HG03558 (cell line): Measurements from ENCODE around the gene HOXA5.

ENCODE experiments used
- ATAC-seq: cut with Tn5 transposase; IDR thresholded peaks from one replicate; pipeline ENCODE4 v1.9.1; 2021; ENCODE audit warnings: moderate number of reproducible peaks; ENCODE audit not compliant: unreplicated experiment; ENCODE audit errors: extremely low read depth

The HOXA5 gene

DNA sequence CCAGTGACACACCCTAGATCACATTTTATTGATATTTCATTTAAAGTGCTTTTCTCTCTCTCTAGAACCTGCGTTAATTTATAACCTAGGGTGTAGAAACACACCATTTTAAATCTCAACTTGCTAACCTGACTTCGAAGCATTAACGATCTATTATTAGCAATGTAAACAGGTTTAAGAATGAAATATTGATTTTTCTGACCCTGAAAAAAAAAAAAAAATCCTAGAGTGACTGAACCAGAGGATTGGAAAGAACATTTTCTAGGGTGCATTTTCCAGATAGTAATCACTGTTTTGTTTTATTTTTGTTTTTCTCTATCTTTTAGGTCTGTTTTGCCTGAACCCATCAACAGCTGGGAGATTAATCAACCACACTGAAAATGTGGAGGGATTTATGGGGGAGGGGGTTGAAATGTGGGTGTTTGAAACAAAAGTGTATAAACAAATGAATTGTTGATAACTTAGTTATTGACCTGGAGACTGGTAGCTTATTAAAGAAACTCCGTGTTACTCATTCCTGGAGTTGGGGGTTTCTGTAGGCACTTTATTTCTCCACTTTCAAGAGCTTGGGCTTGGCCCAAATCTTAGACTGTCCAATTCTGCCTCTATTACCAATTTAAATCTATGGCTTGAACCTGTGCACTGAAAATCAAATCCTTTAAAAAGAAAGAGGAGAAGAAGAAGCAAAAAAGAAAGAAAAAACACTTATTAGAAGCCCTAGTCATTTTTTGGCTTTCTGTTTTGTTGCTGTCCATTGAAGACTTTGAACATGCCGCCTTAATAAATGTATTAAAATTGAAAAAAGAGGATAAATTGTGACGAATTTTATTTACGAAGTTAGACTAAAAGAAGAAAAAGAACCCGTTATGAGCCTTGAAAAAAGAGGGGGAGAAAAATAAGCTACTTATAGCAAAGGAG, 43.8 kb downstream of the HOXA5 start:
- no peak for ATAC-seq

DNA sequence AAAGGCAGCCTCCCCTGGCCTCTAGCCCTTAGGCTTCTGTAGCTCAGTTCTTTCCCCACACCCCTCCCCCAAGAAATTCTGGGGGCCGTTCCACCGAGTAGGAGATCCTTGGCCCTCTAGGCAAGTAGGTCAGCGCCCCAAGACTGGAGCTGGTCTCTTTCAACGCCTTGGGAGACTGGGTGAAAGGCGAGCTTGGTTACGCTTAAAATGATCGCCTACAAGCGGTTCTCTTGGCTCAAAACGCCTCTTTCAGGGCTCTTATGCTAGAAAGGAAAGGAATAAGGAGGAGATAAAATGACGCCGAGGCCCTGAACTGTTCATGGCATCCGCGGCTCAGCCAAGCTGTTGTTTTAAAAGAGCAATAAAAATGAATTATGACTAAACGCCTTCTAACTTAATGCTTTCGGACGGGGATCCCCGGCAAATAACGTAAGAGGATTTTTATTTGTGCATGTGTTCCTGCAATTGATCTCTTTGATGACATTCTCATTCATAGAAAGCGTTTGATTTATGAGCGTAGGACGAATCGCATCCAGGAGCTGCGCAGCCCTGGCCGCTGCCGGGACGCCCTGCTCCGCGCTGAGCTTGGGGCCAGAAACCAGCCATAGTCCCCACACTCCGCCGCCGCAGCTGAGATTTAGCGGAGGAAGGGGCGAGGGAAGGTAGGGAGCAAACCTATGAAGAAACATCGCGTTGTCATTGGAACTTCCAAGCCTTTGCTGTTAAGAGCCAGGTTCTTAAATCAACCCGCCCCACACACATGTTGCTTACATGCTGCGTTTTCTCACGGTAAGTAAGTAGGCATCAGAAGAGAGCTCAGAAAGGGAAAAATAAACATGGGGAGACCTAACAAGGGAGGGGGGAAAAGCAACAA, 44.7 kb downstream of the HOXA5 start:
- ATAC-seq: no peak

DNA sequence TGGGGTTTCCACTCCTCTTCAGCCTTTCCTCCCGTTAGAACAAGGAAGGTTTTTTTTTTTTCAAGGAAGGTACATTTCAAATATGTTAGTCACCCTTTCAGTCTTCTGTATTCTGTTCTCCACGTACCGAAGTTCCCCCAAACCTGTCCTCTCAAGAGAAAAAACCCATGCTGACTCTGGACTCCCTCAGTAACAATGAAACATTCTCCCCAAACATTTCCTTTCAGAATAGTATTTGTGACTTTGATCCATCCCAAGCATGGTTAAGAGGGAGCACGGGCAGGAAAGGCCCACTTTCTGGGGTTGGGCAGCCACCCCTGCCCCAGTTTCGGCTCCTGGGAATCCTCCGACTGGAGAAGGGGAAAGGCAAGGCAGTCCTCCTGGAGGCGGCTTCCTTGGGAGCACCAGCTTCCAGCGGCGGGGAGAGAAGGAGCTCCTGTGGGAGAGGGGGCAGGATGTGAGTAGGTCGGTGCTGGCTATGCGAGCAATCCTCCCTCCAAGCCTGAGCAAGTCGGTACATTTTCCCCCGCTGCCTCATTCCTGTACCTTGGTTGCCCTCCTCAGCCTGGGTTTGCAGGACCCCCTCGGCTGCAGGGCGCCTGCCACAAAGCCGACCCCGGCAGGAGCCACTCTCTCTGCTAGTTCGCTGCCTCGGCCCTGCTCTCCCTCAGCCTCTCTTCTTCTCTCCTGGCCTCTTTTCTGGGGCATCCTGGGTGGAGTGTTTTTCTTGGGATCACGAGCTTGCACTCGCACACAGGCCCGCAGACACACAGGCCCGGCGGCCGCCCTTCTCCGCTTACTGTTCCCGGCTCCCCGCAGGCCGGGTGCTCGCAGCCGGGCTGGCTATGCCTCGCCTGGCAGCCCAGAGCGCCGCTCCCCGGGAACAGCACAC, 45.5 kb downstream of the HOXA5 start:
- ATAC-seq: no peak

DNA sequence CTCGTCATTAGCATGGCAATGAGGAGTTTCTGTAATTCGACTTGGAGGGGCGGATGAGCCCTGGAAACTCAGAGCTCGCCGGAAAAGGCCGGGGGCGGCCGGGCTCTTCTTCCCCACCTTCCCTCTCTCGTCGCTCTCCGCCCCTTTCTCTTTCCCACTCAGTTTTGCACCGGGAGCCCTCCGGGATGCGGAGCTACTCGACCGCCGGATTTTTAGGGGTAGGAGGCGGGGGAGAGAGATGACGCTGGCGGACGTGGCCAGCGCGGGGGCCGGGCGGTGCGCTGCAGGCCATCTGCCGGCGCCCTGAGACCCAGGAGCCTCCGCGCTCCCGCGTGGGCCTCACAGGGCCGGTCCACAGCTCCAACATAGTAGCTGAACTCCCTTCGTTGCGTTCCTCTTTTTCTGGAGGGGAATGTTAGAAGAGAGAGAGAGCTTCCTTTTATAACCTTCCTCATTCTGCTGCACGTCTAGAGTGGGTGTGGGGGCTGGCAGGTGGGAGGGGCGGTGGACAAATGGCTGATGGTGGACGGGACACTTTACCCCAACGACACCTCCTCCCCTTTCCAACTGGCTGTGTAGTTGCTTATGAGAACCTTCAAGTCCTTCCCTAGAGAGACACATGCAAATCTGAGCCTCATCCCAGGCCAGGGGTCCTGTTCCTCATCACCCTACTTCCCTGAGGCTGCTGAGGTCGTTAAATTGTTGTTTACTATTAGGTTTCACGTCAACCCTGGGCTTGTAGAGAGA, 46.5 kb downstream of the HOXA5 start:
- no peak for ATAC-seq

DNA sequence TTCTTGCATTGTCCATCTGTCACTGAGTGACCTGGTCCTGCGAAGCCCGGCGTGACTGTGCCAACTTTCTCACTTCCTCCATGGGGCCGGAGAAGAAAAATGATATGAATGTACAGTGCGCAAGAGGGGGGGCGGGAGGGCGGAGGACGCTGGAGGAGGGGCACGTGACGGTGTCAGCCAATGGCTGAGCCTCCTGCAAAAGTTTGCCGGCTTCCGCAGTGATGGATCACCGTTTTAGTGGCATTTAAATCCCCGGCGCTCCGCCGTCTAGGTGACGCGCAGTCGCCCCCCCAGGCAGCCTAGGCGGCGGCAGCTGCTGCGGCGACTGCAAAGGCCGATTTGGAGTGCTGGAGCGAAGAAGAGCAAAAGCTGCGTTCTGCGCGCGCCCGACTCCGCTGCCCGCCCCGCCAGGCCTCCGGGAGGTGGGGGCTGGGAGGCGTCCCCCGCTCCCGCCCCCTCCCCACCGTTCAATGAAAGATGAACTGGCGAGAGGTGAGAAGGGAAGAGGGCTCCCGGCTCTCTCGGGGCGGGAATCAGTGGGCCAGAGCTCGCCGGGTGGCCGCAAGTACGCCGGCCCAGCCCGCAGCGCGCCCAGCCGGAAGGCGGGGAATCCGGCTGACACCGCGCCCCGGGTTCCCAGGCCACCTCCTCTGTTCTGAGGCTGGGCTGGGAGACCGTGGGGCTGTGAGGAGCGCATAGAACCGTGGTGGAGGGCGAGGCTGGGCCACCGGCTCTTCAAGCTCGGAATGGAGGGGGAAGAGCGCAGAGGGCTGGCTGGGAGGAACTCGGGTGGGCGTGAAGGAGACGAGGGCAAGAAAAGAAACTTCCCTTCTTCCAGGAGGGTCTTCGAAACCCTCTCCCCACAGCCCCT, 47.3 kb downstream of the HOXA5 start, which contains the start of gene HOXA1:
TSS of gene HOXA1 (minus strand) at position 104 of the 871 bp plus-strand sequence. CDS start at position 16, 88 bp downstream.
- ATAC-seq: no peak

DNA sequence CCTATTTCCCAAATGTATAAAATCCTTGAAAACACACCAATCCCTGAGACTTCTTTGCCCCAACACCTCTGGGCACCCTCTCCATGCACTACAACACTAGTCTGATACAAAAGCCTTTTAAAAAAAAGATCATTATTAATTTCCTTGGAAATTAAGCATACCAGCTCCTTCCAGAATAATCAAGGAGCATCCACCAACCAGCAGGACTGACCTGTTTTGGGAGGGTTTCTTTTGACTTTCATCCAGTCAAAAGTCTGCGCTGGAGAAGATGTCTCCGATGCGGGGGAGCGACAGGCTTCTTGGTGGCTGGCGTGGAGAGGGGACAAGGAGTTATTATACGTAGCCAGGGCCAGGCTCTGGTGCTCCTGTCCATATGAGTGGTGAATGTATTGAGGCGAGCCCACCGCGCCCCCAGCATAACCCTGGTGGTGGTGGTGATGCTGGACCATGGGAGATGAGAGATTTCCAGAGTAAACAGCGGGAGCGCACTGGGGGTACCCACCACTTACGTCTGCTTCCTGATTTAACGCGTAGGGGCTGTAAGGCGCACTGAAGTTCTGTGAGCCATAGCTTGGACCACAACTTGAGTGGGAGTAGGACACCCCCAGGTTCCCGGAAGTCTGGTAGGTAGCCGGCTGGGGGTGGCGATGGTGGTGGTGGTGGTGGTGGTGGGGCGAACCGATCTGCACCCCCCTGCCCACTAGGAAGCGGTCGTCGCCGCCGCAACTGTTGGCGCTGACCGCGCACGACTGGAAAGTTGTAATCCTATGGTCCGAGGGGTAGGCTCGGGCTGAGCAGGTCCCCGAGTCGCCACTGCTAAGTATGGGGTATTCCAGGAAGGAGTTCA, 48.2 kb downstream of the HOXA5 start:
- ATAC-seq: no peak

DNA sequence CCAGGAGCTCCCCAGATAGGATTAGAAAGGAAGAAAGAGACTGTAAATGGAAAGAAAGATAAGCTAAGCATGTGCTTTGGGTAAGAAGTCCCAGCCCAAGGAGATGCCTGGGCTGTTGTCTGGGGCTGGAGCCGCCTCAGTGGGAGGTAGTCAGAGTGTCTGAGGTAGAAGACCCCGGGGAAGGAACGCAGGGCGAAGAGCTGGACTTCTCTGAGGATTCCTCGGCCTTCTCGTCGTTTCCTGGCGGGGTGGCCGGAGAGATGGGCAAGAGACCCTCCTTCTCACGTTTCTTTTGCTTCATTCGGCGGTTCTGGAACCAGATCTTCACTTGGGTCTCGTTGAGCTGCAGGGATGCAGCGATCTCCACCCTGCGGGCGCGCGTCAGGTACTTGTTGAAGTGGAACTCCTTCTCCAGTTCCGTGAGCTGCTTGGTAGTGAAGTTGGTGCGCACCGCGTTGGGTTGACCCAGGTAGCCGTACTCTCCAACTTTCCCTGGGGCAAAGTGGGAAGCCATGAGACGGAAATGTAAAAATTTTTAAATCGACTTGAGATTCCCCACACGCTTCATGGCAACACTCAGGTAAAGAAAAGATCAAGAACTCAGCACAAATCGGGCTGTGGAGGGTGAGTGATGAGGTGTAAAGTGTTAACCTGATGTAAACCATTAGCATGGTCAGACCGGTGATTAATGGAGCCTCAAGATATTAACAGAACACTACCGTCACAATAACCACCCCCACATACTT, 49.0 kb downstream of the HOXA5 start:
- ATAC-seq: no peak

DNA sequence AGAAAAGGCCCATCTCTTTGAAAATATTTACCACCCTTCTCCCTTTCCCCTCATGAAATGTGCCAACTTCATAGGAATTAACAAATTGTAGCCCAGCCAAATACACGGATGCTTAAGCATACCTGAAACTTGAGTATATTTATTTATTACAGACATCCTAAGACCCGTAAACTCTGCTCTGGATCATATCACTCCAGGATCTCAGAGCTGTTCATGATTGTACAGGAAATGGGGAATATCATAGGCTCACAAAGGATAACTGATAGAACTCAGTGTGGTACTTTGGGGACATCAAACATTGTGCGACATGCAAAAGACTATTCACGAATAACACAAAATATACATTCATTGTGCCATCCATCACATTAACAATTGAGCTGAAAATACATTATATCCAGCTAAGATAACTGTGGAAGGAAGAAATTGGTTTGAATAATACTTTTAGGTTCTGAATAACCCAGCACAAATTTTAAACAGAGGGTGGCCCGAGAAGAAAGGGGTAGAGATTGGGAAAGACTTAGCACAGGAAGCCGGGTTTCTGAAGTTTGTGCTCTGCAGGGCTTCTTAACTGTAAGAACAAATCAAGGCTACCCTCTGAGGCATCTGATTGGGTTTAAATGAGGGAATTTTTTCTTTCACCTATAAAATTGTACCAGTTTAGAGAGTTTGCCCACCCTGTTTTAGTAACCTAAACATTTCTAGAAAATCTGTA, 50.1 kb downstream of the HOXA5 start:
- ATAC-seq: no peak

DNA sequence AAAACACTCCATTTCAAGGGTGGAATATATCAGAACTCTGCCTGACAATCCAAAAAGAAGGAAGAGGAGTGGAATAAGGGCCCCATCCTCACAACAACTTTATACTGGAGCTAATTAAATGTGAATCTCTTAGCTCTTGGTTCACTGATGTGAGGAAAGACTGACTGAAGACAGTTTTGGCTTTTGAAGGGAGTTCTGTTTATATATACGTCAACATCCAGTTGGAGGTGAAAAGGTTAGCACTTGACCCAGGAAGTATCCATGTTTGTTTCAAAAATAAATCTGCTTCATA, 50.7 kb downstream of the HOXA5 start:
- ATAC-seq: no peak

DNA sequence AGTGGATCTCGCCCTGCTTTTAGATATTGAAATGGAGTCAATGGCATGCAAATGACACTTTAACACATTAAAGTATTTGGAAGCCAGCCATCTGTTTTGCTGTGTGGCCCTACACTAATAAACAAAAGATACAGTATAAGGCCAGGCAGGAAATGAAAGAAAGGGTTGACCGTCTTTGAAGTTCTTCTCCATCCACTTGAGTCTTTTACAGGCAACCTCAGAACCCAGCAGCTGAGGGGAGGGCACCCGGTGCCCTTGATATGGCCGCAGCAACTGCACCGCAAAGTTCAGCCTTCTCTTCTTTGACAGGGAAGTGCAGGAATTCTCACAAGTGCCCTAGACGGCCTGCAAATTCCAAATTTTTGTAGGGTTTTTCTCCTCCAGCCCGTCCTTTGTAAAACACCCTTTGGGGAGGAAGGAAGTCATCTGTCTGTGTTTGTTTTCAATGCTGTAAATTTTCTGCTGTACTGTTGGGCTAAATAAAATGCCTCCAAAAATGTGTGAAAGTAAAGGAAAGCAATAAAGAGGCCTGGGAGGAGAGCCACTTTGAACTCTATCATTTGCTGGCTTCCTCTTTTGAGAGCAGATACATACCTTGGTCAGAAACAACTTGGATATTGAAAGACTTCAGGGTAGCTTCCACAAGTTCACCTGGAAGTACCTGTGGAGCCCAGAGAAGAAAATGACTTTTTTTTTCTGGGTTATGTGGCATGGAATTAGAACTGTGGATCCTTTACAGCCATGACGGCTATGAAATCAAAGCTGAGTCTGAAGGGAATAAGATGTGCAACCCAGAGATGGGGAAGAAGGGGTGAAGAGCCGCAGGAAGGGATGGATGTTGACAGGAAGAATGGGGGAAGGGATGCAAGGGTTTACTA, 51.3 kb downstream of the HOXA5 start:
- no peak for ATAC-seq

DNA sequence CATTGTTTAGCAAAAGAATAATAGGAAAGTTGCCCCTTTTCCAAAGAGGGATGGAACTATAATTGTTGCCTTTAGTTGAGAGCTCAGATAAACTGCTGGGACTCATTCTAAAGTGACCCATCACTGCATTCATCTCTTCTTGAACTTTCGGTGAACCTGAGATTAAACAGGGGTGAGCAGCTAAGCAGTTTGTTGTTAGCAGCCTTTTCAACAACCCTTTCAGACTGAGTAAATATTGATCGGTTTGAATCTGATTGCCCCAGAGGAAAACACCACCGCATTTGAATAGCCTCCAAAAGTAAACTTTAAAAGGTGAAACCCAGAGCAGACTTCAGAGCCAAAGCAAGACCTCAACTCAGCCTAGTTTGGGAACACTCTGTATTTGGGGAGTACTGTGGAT, 52.4 kb downstream of the HOXA5 start:
- ATAC-seq: no peak
